HG03108 (cell line): ENCODE results near the gene ST6GALNAC3.

Experiments used
- ATAC-seq: cut with Tn5 transposase; IDR thresholded peaks from one replicate; pipeline ENCODE4 v1.9.1; 2021; ENCODE audit warnings: moderate library complexity; ENCODE audit not compliant: unreplicated experiment

Gene ST6GALNAC3

GRCh38 chr1:76669624-76670315 is 595.2 kb downstream of the ST6GALNAC3 start:
- no peak for ATAC-seq

GRCh38 chr1:76674689-76675210 is 600.2 kb downstream of the ST6GALNAC3 start:
- ATAC-seq: no peak

GRCh38 chr1:76677416-76678405 is 603.2 kb downstream of the ST6GALNAC3 start:
- no peak for ATAC-seq

- no peak for ATAC-seq
Observed at GRCh38 chr1:76679534-76680152, 605.1 kb downstream of the ST6GALNAC3 start.

- ATAC-seq: no peak
Observed at GRCh38 chr1:76680651-76681050, 606.1 kb downstream of the ST6GALNAC3 start.

GRCh38 chr1:76682138-76682537 is 607.6 kb downstream of the ST6GALNAC3 start:
- ATAC-seq: no peak
